GM21360 (cell line): ENCODE results near the gene KIAA0825.
"Not testable (repeated sequence)": the region's sequence is repeated elsewhere in the genome, so short reads cannot be mapped to it uniquely, and the experiment has no call there.

Source experiments
- ATAC-seq: cut with Tn5 transposase; IDR thresholded peaks from one replicate; pipeline ENCODE4 v1.9.1; 2021; ENCODE audit warnings: mild to moderate bottlenecking, moderate library complexity; ENCODE audit not compliant: unreplicated experiment

Gene KIAA0825

DNA sequence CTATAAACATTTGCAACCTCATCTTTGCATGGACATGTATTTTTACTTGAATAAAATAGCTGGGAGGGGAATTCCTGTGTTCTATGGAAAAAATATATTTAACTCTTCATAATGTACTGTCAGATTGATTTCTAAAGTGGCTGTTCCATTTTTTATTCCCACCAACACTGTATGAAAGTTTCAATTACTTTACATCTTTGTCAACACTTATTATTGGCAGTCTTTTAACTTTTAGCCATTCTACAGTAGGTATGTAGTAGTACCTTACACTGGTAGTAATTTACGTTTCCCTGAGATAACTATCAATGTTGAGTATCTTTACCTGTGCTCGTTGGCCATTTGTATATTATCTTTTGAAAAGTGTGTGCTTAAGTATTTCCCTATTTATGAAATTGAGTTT lies 429.7 kb downstream of the KIAA0825 start:
- no peak for ATAC-seq

GRCh38 chr5:94184870-94185269 lies 433.5 kb downstream of the KIAA0825 start:
- no peak for ATAC-seq

DNA sequence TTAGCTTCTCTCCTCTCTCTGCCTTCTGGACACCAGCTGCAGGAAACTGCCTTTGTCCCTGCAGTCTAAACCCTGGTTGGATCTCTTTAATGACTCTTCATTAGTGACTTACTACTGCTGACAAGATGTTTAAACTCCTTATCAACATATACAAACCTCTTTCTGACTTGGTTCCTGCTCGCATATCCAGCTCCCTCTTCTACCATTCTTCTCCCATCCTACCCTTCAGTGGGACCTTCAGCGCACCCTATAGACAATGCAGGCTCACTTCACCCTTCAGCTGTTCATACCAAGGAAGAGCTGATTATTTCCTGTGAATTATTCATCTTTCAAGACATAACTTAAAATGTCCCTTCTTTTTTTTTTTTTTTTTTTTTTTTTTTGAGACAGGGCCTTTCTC lies 436.5 kb downstream of the KIAA0825 start:
- ATAC-seq = peak; percentile 67

GRCh38 chr5:94180761-94181160 lies 437.6 kb downstream of the KIAA0825 start:
- no peak for ATAC-seq

GRCh38 chr5:94175912-94176311 lies 442.5 kb downstream of the KIAA0825 start:
- ATAC-seq = no peak

DNA sequence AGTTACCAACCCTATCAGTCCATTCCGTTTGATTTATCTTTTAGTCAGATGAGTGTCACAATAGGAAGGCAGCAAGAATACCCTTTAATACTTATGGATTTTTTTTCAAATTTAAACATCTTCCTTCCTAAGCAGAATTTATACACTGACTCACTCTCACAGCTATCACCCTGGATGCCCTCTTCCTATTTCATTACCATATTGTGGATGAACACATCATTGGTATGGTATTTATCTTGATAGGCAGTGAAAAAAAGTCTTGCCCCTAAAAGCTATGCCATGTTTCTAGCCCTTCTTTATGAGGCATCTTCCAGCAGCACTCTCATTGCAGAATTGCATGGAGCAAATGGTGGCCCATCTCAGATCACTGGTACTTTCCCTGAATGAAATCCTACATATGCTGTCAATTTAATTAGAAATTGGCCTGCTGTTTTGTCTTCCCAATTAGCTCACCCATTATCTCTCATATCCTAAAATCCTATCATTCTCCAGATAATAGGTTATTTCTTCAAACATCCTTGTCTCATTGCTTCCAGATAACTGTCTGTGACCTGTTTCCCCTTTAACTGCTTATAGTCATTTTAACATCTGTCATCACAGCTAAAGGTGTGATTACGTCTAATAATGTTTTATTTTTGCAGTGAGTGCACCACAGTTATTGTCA lies 443.5 kb downstream of the KIAA0825 start:
- no peak for ATAC-seq

DNA sequence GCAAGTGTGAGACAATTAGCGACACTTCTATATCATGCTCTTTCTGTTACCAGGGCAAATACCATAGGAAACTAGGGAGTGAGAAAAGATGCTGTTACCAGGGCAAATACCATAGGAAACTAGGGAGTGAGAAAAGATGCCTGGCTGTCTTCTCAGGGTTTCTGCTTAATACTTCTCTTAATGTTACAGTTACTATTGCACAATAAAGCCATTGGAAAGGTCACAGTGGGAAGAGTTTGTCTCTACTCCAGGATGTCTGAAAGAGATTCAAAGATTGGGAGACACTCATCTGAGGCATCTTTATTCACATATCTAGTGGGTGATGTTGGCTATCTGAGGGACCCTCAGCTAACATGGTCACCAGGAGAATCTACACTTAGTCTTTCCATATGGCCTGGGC lies 445.3 kb downstream of the KIAA0825 start:
- ATAC-seq = no peak

- ATAC-seq = not testable (repeated sequence)
These were observed 447.3 kb downstream of the KIAA0825 start for GRCh38 chr5:94171070-94171469.

DNA sequence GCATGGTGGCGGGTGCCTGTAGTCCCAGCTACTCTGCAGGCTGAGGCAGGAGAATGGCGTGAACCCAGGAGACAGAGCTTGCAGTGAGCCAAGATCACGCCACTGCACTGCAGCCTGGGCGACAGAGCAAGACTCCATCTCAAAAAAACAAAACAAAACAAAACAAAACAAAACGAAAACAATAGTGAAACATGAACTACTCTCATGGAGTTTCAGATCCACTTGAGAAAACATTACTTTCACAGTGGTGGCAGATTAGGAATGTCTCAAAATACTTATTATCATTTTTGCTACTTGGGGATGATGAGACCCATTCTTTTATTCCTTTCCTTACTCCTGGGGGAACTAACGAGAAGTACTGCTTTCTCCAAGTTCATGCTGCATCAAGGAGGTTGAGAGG lies 448.2 kb downstream of the KIAA0825 start:
- ATAC-seq = peak; percentile 91

DNA sequence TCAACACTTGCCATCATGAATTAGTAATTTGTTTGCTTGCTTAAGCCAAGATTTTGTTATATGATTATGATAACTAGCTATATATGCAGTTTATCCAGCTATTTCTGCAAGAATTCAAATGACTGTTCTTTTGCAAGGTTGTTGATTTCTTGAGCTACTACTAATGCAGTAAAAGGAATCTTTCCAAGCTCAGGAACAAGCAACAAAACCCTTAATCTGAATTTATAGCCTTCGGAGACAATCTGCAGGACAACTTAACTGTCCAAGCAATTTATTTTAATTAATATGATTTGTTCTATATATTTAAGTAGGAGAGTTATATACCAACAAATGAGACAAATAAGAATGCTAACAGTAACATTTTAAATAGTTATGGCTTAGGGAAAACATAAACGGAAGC lies 450.3 kb downstream of the KIAA0825 start:
- no peak for ATAC-seq

DNA sequence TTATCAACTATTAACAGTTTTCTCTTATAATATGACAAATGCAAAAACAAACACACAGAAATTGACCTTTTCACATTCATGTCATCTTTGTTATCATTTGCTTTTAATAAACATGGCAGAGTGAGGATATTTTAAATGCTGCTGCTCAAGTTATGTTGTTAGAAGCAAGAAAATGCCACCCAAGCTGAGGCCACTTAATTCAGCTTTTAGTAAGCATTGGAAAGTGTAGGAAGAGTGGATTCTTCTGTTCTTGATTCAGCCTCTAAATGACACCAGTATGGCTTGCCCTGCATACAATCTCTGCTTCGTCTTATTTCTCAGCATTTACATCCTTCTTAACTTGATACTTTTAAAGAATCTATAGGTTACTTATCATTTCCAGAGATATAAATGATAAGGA lies 456.6 kb downstream of the KIAA0825 start:
- ATAC-seq = no peak

- no peak for ATAC-seq
These were observed 459.3 kb downstream of the KIAA0825 start for GRCh38 chr5:94159144-94159543.

DNA sequence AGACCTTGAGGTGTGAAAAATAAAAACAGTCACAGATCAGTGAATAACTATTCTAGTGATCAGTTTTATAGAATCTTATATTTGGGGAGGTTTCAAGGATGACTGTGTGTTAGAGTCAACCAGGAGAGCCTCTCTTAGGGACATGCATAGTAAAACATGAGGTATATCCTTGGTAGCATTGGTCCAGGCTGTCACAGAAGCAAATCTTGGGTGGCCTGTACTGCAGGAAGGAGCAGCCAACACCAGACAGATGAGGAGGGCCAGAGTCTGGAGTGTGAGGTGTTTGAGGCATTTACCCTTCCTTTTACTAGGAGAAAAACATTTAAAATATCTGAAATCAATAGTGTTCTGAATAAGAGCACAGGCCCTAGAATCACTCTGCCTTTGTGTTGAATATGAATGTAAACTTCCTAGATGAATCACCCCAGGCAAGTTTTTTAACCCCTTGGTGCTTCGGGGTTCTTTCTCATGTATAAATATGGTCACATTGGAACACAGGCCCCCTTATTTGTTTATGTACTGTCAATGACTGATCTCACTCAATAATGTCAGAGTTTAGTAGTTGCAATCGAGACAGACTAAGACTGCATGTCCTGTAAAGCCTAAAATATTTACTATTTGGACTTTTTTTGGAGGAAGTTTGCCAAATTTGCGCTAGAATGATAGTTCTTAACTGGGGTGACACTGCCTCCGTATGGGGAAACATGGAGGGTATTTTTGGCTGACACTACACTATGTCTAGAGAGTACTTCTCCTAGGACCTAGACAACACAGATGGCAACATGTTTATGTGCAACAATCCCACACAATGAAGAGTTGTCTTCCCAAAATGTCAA lies 460.5 kb downstream of the KIAA0825 start:
- no peak for ATAC-seq

DNA sequence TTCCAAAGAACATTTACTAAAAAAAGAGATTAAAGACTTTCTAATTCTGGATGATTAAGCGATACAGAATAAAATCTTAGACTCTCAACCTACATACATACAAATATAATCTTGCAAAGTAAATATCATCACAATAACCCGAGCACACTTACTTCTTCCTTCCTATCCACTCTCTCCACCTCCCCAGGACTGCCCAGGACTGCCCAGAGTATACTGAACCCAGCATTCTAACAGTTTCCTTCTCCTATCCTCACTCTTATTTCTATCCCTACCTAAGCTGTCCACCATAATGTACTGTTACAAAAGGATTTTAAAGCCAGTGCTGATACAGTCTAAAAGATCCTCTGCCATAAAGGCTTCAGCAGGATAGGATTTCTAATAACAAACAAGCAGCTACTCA lies 463.7 kb downstream of the KIAA0825 start:
- ATAC-seq = no peak

DNA sequence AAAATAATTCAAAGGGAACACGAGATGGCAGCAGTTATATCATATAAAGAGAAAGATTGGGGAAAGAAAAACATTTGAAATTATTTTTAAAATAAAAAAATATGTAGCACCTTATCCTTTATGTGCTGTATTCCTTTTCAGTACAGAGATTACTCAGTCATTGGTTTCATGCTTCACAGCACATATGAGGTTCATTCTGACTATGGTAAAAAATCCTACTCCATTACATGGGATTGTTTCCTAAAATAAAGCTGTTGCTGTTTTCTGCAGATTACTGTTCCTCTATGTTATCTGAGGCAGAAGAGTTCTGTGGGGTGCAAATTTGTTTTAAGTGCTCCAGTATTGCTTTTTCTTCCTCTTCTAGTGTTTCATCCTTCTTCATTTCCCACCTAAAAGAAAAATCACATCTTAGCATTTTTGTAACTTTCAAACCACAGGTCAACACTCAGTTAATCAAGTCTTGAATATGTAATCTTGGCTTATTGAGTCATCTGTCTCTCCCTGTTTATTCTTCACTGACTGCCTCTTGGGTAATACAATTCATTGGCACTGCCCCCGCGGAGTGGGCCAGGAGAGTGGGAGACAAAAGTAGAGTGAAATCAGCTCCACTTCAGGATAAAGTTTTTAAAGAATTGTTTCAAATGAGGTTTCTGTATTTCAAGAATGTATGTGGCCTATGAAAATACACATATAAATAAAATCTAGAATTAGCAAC lies 464.5 kb downstream of the KIAA0825 start:
- ATAC-seq = no peak

- ATAC-seq = not testable (repeated sequence)
These were observed 474.8 kb downstream of the KIAA0825 start for GRCh38 chr5:94143621-94144020.

DNA sequence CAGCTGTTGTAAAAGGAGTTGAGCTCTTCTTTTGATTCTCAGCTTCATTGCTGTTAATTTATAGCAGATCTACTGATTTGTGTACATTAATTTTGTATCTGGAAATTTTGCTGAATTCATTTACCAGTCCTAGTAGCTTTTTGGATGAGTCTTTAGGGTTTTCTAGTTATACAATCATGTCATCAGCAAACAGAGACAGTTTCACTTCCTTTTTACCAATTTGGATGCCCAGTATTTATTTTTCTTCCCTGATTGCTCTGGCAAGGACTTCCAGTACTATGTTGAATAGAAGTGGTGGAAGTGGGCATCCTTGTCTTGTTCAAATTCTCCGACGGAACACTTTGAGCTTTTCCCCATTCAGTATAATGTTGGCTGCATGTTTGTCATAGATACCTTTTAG lies 478.1 kb downstream of the KIAA0825 start:
- no peak for ATAC-seq

- ATAC-seq = no peak
These were observed 488.3 kb downstream of the KIAA0825 start for GRCh38 chr5:94130077-94130476.

- no peak for ATAC-seq
These were observed 493.3 kb downstream of the KIAA0825 start for GRCh38 chr5:94125107-94125506.

- ATAC-seq = not testable (repeated sequence)
These were observed 502.1 kb downstream of the KIAA0825 start for GRCh38 chr5:94116317-94116716.

GRCh38 chr5:94113087-94113486 lies 505.3 kb downstream of the KIAA0825 start:
- no peak for ATAC-seq
